IPS DF 4.7 (cell line): ENCODE results near the gene EXOC8.
A peak's percentile ranks its signal among the peaks of the same experiment; 100 is the strongest.

ENCODE experiments used
- DNase-seq: peaks from one replicate; pipeline ENCODE4 v3.0.0-alpha.2; 2013; ENCODE audit warnings: low spot score; ENCODE audit errors: extremely low read depth

Gene EXOC8

DNA sequence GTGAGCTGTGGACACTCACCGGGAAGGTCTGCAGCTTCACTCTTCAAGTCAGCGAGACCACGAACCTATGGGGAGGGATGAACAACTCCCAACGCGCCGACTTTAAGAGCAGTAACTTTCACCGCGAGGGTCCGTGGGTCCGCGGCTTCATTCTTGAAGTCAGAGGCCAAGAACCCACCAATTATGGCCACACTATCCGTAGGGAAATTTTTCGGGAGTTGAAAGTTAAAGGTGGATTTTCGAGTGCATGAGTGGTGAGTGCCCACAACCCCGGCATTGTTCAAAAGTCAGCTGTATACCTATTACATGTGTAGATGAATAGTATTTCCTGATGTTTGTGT, 19.7 kb downstream of the EXOC8 start:
- DNase-seq: no peak

DNA sequence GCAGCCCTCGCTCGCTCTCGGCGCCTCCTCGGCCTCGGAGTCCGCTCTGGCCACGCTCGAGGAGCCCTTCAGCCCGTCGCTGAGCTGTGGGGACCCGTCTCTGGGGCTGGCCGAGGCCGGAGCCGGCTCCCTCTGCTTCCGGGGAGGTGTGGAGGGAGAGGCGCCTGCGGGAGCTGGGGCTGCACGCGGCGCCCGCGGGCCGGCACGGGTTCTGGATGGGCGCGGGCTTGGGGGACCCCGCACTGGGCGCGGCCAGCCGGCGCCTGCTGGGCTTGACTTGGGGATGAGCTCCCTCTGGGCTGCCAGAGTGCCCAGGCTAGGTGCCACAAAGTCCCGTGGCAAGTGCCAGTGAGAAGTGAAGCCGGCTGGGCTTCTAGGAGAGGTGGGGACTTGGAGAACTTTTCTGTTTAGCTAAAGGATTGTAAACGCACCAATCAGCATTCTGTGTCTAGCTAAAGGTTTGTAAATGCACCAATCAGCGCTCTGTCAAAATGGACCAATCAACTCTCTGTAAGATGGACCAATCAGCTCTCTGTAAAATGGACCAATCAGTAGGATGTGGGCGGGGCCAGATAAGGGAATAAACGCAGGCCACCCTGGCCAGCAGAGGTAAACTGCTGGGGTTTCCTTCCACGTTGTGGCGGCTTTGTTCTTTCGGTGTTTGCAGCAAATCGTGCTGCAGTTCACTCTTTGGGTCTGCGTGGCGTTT, 20.2 kb downstream of the EXOC8 start:
- DNase-seq: no peak

DNA sequence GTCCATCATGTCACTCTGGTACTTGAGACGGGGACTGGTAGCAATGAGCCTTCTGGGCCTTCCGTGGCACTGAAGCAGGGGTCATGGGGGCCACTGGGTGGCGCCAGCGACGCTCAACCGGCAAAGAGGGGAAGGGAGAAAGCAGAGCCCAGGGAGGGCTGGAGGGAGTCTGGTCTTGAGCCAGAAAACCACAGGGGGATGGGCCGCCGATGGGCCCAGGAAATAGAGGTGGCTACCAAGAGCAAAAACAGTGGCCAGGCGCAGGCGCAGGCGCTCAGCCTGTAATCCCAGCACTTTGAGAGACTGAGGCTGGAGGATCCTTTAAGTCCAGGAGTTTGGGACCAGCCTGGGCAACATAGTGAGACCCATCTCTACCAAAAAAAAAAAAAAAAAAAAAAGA, 21.8 kb downstream of the EXOC8 start:
- DNase-seq: peak; percentile 33

DNA sequence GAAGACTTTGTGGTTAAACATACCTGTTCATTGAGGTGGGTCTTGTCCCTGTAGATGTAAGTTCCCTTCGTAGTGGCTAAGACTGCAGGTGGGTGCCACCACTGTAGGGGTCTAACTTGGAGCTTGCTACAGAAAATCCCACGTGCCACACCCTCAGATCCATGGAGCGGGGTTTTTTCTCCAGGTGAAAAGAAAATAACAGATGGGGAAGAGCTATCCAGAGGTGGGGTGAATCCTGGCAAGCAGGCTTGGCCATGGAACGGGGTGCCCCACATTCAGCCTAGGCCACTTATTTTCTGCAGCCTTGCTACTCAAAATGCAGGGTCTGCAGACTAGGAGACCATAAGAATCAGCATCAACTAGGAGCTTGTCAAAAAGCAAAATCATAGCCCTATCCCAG, 24.0 kb downstream of the EXOC8 start:
- no peak for DNase-seq

DNA sequence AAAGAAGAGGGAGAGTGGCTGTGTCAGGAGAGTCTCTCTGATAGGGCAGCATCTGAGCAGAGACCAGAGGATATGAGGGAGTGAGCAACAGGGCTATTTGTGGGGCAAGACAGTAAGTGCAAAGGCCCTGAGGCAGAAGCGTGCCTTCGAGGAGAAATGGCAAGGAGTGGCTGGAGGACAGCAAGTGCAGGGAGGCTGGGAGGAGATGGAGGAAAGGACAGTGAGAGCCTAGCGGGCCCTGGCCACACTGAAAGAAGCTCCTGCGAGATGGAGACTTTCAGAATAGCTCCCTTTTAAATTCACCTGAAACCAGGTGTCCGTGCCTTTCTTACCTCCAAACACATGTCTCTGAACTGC, 25.2 kb downstream of the EXOC8 start:
- no peak for DNase-seq

DNA sequence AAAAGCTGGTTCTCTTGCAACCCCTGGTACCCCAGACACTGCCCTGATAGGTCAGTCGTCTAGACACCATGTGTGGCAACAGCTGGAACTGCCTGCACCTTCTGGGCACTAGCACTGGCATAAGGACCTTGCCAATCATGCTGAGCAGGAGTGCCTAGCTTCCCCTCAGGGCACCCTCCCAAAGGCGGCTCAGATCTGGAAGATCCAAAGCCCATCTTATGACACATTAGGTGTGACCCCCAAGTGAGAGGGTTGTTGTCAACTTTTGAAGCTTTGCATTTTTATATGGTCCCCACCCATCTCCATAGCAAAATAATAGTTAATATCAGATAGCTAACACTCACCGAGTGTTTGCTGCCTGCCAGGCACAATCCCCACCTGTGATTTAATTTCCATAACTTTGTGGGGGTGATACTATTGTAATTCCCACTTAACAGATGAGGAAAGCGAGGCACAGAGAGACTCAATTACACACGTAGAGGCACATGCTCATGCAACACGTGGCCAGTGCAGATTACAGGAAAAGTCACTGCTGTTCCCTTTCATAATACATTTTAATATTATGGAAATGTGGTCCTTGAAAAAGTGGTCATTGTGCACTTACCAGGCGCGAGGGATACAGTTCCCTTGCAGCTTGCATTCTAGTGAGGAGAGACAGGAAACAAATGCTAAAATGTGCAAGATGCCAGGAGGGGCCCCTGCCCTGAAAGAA, 25.8 kb downstream of the EXOC8 start:
- no peak for DNase-seq

DNA sequence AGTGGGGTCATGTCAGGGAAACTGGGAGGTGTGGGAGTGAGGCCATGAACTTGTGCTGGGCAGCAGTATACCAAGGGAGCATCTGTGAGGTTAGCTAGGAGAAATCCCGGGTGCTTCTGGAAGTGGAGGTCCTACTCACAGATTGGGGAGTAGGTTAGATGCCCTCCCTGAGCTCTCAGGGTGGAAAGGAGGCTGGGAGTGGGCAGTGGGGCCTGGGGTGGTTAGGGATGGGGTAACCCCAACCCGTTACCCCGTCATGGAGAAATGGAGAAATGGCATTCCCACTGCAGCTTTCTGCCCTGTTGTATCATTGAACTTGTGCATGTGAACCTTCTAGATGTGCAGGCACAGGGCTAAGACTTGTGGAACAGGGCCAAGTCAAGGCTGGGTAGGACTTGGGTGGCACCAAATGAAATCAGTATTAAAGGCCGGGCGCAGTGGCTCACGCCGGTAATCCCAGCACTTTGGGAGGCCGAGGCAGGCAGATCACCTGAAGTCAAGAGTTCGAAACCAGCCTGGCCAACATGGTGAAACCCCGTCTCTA, 27.2 kb downstream of the EXOC8 start:
- DNase-seq: no peak

DNA sequence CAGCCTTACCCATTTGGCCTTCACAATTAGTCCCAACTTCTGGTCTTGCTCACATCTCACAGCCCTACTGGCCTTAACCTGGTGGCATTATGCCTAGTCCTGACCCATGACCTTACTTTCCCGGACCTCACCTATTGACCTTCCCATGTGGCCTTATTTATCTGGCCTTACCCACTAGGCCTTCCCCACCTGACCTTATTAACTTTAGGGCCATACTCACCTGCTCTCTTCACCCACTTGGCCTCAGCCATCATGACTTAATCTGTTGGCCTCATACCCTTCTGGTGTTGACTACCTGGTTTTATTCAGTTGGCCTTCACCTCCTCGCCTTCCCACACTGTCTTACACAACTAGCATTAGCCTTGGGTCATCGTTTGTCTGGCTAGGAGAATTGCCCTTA, 35.7 kb downstream of the EXOC8 start:
- DNase-seq: no peak

DNA sequence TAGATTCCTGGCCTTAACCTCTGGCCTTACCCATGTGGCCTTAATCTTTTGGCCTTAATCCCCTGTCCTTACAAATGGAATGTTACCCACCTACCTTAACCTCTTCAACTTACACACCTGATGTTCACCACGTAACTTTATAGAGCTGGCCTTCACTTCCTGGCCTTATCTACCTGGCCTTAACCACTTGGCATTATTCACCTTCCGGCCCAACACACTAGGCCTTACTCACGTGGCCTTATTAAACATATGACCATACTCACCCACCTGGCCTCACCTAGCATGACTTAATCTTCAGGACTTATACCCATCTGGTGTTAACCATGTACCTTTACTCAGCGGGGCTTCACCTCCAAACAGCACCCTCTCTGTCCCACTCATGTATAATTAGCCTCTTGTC, 41.7 kb downstream of the EXOC8 start:
- no peak for DNase-seq

DNA sequence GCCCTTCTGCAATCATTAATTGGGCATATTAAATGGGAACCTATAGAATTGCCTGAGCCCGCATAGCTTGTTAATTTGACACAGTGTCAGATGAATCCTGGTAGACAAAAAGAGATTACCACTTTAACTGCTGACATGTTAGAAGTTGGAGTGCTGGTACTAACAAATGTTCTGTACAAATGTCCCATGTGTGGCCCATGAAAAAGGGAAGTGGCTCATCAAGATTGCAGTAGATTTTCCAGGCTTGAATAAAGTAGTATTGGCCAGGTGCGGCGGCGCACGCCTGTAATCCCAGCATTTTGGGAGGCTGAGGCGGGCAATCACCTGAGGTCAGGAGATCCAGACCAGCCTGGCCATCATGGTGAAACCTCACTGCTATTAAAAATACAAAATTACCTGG, 51.0 kb downstream of the EXOC8 start:
- no peak for DNase-seq

DNA sequence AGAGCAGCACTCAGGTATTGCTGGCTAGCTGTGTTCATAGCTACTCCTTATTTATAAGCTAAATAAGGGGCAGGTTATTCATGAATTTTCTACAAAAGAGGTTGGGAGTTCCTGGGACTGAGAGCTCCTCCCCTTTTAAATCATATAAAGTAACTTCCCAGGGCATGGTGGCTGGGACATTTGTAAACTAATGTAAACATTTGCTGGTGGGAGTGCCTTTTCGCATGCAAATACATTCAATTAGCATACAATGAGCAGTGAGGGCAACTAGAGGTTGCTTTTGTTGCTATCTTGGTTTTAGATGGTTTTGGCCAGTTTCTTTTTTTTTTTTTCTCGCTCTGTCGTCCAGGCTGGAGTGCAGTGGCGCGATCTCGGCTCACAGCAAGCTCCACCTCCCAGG, 53.2 kb downstream of the EXOC8 start:
- DNase-seq: no peak
